HK-2 (cell line): ENCODE data around the gene ENPEP.
A peak's percentile ranks its signal among the peaks of the same experiment; 100 is the strongest.
"Not testable (repeated sequence)": the region's sequence is repeated elsewhere in the genome, so short reads cannot be mapped to it uniquely, and the experiment has no call there.

Source experiments
- DNase-seq: peaks from one replicate; pipeline ENCODE4 v3.0.0-alpha.2; 2018; ENCODE audit not compliant: unreplicated experiment

The ENPEP gene

DNA sequence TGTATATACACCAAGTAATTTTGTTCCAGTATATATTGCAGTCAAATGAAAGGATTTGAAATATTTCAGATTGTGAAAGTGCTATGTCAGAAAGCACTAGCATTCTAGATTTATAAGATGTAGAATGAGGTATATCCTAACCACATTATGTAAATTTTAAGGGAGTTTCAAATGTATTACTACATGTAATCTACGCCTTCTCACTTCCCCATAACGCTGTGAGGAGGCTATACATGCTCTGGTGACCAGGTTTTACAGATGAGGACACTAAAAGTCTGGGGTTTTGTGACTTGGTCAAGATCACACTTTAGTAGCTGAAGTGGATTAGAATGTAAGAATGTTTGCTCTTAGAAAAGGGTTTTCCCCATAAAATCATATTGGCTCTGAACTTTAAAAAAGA is 8.1 kb downstream of the ENPEP start:
- DNase-seq, result no peak

DNA sequence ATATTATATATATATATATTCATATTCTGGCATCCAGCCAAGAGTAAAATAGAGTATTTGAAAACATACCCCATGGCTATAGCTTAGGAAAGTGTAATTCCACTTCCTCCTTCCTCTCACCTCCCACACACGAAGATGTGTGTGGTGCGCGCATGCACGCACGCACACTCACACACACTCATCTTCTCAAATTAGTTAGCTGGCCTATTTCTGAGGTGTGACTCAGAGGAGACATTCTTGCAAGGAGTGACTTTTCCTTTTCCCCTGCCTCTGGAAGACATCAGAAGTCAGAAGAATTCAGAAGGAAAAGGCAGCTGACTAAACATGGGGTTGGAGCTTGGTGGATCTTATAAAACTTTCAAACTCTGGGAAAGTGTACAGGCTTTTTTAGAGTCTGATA is 8.8 kb downstream of the ENPEP start:
- peak; percentile 57 for DNase-seq

DNA sequence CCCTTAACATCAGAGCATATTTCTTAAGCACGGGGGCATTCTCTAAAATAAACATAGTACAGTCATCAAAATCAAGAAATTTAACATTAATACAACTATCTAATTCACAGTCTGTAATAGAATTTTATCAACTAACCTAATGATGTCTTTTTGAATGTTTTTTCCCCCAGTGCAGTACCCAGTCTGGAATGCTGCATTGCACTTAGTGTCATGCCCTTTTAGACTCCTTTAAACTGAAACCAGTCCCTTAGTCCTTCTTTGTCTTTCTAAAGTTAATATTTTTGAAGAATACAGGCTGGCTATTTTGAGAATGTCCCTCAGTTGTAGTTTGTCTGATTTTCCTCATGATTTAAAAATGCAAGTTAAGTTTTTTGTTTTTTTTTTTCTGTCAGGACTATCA is 9.5 kb downstream of the ENPEP start:
- DNase-seq, result no peak

DNA sequence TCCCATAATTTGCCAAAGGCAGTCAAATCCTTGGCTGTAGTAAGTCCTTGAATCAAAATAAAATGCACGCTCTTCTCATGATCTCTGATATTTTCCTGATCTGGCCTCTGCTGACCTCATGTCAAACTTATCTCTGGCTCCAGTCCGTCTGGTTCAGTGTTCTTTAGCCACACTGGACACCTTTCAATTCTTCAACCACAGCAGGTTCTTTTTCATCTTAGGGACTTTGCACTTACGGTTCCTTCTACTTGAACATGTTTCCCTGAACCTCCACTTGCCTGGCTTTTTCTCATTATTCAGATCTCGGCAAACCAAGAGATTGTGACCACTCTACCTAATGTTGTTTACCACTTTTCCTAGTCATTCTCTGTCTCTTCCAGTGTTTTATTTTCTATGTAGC is 10.3 kb downstream of the ENPEP start:
- no peak for DNase-seq

DNA sequence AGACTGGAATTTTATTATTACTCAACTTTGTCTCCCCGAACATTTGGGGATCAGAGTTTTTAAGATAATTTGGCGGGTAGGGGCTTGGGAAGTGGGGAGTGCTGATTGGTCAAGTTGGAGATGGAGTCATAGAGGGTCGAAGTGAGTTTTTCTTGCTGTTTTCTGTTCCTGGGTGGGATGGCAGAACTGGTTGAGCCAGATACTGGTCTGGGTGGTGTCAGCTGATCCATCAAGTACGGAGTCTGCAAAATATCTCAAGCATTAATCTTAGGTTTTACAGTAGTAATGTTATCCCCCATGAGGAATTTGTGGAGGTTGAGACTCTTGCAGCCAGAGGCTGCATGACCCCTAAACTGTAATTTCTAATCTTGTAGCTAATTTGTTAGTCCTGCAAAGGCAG is 10.9 kb downstream of the ENPEP start:
- not testable (repeated sequence) for DNase-seq

DNA sequence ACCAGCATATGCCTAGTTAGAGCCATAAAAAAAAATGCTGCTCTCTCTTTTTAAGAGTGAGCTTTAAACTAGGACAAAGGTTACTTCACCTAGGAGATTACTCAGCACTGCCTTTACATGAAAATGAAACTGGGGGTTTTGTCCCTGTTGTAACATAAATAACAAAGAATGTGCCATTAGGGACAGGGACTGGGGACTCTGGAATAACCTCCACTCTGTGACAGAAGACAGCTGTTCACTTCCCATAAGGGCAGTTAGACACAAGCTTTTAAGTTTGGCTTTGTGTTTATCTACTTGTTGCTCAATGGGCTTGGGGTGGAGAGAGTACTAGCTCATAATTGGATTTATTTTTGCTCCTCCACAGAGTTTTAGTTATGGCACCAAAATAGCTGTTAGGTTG is 11.9 kb downstream of the ENPEP start:
- DNase-seq, result no peak

DNA sequence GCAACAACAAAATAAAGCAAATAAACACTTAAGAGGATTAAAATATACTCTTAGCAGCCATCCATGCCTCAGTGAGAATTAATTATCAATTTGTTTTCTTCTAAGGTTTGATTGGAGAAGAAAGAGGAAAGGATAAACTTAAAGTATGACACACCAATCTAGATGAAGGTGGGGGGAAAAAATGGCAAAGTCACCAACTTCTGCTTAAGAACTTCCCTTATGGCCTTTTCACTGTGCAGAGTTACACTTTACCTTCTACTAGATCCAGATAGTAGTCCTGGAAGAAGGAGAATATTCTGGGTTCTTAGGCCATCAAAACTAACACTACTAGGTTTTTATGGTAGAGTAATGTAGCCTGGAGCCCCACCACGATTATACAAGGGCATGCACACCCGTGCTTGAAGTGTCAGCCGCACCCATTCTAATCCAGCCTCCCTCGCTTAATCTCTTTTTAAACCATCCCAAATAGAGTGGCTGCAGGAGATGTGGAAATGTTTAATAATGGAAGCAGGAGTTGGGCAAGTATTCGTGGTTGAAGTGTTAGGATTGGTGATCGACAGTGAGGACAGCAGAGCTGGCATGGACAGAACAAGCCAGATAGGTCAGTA is 14.1 kb downstream of the ENPEP start:
- DNase-seq, result no peak

DNA sequence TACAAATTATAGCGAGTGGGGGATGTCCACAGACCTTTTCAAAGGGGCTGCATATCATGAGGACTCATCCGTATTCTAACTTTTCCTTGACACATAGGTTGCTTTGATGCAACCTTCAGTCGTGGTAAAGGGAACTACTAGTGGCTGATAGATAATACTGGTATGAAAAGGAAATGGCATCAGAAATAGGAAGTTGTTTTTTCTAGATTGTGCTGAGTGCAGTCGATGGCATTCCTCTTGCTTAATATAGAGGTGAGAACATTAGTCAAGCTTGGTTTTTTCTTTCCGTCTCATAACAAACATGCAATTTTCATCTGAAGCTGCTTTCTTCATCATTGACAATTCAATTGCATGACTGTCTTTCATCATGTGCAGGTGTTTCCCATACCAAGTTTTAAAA is 16.6 kb downstream of the ENPEP start:
- no peak for DNase-seq

DNA sequence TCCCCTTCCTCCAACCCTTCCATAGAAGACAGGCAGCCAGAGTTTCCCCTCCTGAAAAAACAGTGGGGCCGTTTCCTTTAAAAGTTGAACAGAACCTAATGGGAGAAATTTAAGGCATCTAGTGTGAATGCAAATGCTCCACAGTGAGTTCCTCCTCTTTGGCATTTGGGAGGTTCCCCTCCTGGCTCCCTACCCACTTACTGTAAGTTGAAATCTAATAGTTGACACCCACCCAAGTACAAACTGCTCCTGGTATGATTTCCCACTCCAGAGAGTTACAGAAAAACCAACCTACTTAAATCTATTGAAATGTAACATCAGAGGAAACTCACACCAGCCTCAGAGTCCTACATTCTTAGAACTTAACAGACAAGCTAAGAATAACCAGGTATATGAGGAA is 17.6 kb downstream of the ENPEP start:
- DNase-seq, result no peak

DNA sequence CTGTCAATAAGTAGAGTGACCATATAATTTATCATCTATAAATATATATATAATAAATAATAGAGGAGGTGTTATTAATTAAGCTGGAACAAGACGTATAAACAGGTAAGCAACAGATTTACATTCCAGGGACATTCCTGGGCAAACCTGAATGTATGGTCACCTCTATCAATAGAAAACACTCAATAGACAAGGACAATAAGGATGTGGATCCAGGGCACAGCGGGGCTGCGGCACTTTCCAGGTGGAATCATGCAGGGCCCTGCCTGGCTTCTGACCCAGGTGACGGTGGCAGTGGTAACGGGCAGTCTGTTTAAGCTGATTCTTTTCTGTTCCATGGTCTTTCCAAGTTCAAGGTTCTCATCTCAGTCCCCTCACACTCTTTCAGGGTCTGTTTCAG is 22.5 kb downstream of the ENPEP start:
- no peak for DNase-seq

DNA sequence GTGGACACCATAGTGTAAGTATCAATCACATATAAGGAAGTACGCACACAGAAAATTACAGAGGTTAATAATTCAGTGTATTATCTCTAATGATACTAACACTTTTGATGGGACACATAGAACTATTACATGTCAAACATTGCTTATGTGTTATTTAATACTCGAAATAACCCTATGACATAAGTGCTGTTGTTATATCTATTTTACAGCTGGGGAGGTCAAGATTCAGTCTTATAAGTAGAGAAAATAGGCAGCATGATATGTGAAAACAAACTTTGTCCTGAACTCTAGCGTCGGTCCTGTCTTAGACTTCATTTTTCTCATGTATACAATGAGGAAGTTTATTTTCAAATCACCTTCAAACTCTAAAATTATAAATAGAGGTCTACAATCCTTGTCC is 23.2 kb downstream of the ENPEP start:
- no peak for DNase-seq

DNA sequence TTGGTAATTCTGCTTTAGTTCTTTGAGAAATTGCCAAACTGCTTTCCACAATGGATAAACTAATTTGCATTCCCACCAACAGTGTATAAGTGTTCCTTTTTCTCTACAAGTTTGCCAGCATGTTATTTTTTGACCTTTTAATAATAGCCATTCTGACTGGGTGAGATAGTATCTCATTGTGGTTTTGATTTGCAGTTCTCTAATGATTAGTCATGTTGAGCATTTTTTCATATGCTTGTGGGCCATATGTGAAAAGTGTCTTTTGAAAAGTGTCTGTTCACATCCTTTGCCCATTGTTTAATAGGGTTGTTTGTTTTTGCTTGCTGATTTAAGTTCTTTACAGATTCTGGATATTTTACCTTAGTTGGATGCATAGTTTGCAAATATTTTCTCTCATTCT is 25.9 kb downstream of the ENPEP start:
- DNase-seq, result no peak

DNA sequence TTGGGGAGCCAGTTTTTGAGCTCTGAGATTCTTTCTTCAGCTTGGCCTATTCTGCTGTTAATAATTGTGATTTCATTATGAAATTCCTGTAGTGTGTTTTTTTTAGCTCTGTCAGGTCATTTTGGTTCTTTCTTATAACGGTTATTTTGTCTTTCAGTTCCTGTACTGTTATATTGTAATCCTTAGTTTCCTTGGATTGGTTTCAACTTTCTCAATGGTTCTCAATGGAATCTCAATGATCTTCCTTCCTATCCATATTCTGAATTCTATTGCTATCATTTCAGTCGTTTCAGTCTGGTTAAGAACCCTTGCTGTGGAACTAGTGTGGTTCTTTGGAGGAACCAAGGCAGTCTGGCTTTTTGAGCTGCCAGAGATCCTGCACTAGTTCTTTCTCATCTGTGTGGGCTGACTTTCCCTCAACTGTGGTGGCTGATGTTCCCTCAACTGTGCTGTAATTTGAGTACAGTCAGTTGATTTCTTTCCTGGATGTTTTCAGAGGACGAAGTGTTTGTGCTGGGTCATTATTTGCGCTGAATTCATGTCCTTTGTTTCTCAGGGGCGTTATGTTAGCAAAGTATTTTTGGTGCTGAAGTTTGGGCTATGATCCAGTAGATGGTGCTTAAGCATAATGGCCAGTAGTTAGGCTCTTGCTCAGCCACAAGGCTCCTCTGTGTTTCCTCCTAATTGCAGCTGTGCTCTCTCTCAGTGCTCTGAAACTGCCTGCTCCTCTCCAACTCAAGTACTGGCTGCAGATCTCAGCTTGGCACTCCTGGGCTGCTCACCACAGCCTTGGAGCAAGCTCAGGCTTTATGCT is 27.5 kb downstream of the ENPEP start:
- no peak for DNase-seq

DNA sequence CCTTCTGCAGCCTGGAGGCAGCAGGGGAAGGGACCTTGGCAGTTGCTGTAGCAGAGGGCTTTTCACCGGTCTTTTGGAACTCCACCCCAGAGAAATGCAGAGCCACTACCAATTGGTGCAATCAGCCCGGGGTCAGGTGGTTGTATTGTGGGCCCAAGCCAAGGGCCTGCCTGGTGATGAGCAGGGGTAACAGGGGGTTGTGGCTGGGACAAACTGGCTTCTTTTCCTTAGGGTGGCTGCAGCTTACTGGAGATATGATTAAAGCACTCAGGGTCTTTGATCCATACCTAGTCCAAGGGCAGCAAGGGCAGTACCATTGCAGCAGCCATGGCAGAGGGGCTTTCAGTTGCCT is 28.1 kb downstream of the ENPEP start:
- no peak for DNase-seq

DNA sequence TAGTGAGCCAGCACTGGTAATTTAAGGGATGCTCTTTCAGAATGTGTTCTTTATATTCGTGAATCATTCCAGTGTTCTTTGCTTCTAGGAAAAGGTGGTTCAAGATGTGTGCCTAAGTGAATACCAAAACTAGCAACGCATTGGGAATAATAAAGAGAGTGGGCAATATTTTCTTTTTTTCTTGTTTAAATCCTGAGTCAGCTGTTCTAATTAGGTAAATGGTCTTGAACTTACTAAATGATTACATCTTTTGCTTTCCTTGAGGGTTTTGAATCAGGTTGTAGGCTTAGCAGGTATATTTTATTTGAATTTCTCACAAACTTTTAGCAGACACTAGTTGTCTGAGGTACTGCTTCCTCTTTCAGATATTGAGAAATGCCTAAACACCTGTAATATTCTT is 29.5 kb downstream of the ENPEP start:
- no peak for DNase-seq

DNA sequence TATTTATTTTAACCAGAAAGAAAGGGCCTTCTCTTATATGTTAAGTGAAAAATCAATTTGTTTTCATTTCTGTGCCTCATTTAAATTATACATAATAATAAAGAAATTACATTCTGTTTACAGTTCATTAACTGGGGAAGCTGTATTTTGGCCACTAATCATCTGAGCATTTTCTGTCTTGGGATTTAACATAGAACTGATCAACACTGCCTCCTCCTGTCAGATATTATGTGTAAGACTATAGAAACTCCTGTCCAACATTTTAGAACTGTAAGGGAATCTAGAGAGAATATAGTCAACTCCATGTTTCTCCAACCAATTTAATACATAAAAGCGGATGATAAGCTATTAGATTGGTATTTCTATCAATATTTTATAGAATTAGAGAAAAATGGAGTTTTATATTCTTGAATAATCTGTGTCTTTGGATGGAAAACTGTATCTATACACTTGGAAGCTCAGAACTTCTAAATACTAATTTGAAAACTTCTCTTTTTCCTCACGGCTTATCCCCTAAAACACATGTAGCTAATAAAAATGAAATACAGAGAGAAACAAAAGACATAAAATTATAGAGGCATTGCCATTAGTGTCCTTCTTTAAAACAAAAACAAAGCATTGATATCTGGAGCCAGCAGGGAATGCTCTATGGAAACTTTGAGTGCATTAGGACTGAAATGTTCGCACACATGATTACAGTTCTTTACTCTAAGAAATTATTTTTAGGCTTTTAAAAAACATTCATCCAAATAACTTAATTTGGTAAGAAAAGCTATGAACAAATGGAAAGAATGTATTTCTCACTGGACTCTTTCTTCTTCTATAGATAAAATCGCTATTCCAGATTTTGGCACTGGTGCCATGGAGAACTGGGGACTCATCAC is 33.1 kb downstream of the ENPEP start:
- DNase-seq, result no peak

DNA sequence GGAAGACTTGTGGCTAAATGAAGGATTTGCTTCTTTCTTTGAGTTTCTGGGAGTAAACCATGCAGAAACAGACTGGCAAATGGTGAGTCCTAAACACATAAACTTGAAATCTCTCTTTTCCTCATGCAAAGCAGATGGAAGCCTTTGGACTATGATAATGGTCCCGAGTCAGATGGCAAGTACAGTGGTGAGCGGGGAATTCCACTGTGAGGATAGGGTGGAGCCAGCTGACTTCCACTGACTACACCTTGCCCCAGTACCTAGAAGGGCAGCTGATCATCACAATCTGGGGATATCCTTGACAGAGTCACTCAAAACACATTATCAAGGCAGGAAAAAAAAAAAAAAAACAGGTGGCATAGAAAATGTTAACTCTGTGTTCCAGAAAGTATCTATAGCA is 34.3 kb downstream of the ENPEP start:
- no peak for DNase-seq

DNA sequence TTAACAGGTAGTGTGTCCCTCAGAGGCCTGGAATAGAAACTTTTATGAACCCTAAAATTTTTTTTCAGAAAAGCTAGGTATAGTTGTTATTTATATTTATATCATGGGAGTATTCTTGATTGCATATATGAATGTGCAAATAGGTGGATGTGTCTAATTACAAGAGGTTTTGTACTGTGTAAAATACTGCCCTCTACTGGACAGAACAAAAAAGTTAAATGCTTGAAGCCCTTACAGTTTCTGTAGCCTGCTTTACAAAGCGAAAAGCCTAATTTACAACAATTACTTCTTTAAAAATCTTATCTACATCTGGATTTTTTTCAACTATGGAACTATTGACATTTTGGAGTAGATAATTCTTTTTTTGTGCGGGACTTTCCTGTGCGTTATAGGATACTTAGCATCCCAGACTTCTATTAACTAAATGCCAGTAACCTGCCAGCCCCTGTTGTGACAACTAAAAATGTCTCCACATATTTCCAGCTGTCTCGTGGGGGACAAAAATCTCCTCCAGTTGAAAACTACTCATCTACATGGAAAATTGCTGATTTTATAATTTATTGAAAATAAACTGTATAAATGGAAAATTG is 35.1 kb downstream of the ENPEP start:
- DNase-seq, result no peak

DNA sequence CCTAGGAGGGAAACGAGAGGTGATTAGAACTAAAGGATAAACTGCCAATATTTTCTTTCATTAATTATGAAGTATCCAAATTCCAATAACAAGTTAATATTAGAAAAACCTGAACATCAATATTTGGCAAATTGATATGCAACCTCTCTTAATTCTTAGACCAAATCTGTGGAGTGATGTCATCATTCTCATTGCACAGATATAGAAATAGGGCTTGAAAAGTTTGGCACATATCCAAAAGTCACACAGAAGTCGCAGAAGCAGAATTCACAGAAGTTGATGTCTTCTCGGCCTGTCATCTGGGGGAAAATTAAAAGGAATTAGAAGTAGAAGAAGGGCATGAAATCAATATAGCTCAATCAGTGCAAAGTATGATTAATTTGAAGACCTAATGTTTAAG is 36.9 kb downstream of the ENPEP start:
- no peak for DNase-seq

DNA sequence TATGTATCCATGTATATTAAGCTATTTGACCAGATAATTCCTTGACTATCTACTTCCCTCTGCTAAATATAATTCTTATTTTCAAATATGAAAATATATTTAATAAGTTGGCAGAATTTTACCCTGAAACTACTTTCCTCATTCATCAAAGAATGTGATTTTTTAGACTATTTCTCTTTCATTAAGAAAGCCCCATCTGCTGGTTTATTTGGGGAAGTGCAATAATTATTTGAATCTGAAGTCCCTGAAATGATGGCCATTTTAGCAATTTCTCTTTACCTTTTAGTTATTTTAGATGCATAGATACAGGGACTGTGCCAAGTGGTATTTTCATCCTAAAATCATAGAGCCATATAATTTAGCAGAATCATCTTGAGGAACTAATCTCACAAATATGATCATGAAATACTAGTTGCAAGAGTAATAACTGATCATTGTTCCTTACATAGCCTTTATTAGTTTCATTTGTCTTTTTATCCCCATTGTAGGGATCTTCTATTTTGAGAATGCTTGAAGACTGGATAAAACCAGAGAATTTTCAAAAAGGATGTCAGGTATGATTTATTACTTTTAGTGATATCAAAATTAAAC is 39.0 kb downstream of the ENPEP start:
- no peak for DNase-seq

DNA sequence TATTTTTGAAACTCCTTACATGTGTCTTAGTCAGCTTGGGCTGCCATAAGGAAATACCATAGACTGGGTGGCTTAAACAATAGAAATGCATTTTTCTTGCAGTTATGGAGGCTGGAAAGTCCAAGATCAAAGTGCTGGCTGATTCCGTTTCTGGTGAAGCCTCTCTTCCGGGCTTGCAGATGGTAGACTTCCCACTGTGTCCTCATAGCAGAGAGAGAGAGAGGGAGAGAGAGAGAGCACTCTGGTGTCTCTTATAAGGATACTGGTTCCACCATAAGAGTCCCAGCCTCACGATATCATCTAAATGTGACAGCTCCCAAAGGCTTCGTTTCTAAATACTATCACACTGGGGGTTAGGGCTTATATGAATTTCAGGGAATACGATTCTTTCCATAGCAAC is 39.7 kb downstream of the ENPEP start:
- DNase-seq, result no peak
